Endothelial cell of umbilical vein (primary cell): ENCODE results near the gene DMRT3.

ENCODE experiments used
- CTCF ChIP-seq, 2 donors: IDR thresholded peaks; 1 replicate in 1 of 2; 2 replicates in 1 of 2; pipeline ENCODE4 v1.5.1; 2011; ENCODE audit warnings: low read length in 2 of 2, mild to moderate bottlenecking in 2 of 2, moderate library complexity in 2 of 2, control low read depth in 1 of 2, inconsistent platforms in 1 of 2, low read depth in 1 of 2; ENCODE audit not compliant: insufficient read depth in 1 of 2; ENCODE audit errors: extremely low read depth in 1 of 2
- EZH2 ChIP-seq: IDR thresholded peaks from 2 replicates; pipeline ENCODE4 v1.6.1; 2012; ENCODE audit warnings: borderline replicate concordance, low read depth, mild to moderate bottlenecking, moderate library complexity, low read length, inconsistent platforms; ENCODE audit not compliant: severe bottlenecking
- JUN ChIP-seq: IDR thresholded peaks from 2 replicates; pipeline ENCODE4 v1.6.1; 2011; ENCODE audit warnings: borderline replicate concordance, low read depth; ENCODE audit not compliant: insufficient read length, insufficient read depth
- MAX ChIP-seq: IDR thresholded peaks from 2 replicates; pipeline ENCODE4 v1.6.1; 2011; ENCODE audit not compliant: insufficient read depth, insufficient read length
- MYC ChIP-seq: IDR thresholded peaks from one replicate; pipeline ENCODE4 v1.6.1; 2011; ENCODE audit warnings: mild to moderate bottlenecking, low read depth, low read length
- POLR2A ChIP-seq: IDR thresholded peaks from 2 replicates; pipeline ENCODE4 v1.6.1; 2012; ENCODE audit warnings: low read depth, mild to moderate bottlenecking, control low read depth, low read length

- no peak for TF ChIP-seq CTCF (IDR thresholded peaks at IDR 0.05; ENCODE audit: extremely low read depth in 1 of 2, insufficient read depth in 1 of 2, low read depth in 1 of 2, low read length in 2 of 2)
- no peak for TF ChIP-seq POLR2A
- no peak for TF ChIP-seq EZH2
- TF ChIP-seq JUN: no peak
- no peak for TF ChIP-seq MYC
- TF ChIP-seq MAX: no peak
These were observed 26.3 kb upstream of the DMRT3 start for GRCh38 chr9:950139-950538.
